Psoas muscle (tissue), 8 donors: ENCODE results near the gene EID1. TPM values are rescaled to one million over a fixed set of nuclear protein-coding genes. Genes with fewer than 3 reads are reported as not detected.
A peak's percentile ranks its signal among the peaks of the same experiment; 100 is the strongest.
"Not testable (repeated sequence)": the region's sequence is repeated elsewhere in the genome, so short reads cannot be mapped to it uniquely, and the experiment has no call there.

Experiments
- ATAC-seq, 4 donors: fragments of 200-7000 bp; cut with Tn5 transposase; one replicate each; pipeline ENCODE4 v1.9.1; 2020; ENCODE audit warnings: moderate library complexity in 3 of 4, mild to moderate bottlenecking in 2 of 4
- DNase-seq, 2 donors: peaks; one replicate each; pipeline ENCODE4 v3.0.0-alpha.2; 2020
- H3K27ac ChIP-seq: fragments of 200-600 bp; one replicate; pipeline ENCODE4 v1.8.0; 2022
- H3K27me3 ChIP-seq, 3 donors: fragments of 200-600 bp in 1 of 3; one replicate each; pipeline versions ENCODE4 v1.6.1 to v1.8.0; 2013 to 2022; ENCODE audit warnings: low read length in 2 of 3, mild to moderate bottlenecking in 2 of 3, moderate library complexity in 1 of 3; ENCODE audit not compliant: insufficient read depth in 3 of 3
- H3K36me3 ChIP-seq, 2 donors: fragments of 200-600 bp in 1 of 2; one replicate each; pipeline versions ENCODE4 v1.6.1 to v1.8.0; 2013 to 2022; ENCODE audit warnings: low read depth in 1 of 2, mild to moderate bottlenecking in 1 of 2, moderate library complexity in 1 of 2; ENCODE audit not compliant: insufficient read depth in 1 of 2
- H3K4me1 ChIP-seq: fragments of 200-600 bp; one replicate; pipeline ENCODE4 v1.8.0; 2022
- H3K4me3 ChIP-seq: fragments of 200-600 bp; one replicate; pipeline ENCODE4 v1.8.0; 2022; ENCODE audit warnings: mild to moderate bottlenecking
- H3K9me3 ChIP-seq: fragments of 200-600 bp; one replicate; pipeline ENCODE4 v1.8.0; 2022
- CTCF ChIP-seq: fragments of 200-600 bp; IDR thresholded peaks from one replicate; pipeline ENCODE4 v1.8.0; 2022; ENCODE audit warnings: antibody characterized with exemption
- WGBS, 3 donors: extraction: QIAGEN DNeasy Blood & Tissue Kit; methylation state at CpG; one replicate each; pipeline versions ENCODE4 v1.1.6 to v1.1.7; 2013; 5-methylcytosine and 5-hydroxymethylcytosine counted together
- intact Hi-C, 2 donors: fragments of 100-400 bp; cut with DNase I; formaldehyde crosslinking; loops; one replicate each; pipeline versions ENCODE4 v1.11.0 to v1.14.2; 2022
- polyA plus RNA-seq, 3 donors: library from polyadenylated mRNA; stranded (reverse); fragments of 200-250 nt; gene quantifications; one replicate each; pipeline ENCODE4 v1.2.3, GENCODE V29; 2013
- total RNA-seq, 4 donors: library from RNA; stranded (reverse); fragmentation: NEBNext Ultra II Directional in 2 of 4; extraction: Animal tissue kit (Norgen Biotek cat#: 25700) in 2 of 4; gene quantifications; one replicate each; pipeline versions ENCODE4 v1.2.1 to v1.2.4, GENCODE V29; 2021 to 2023
- donor health status: healthy with polysubstance abuse.
- donor health status: DM: no; HTN: no; CAD: no; lungs with moderate emphysema.
- donor health status: Bipolar disorder and iron deficiency.
- donor health status: healthy.
- donor health status: DM: yes; HTN: yes; CAD: no.
- donor health status: DM: no; HTN: no; CAD: no.
- donor health status: DM: no; HTN: no; CAD: no.
- donor health status: DM: yes; HTN: yes; CAD: no.

EID1 gene
- total and polyA plus RNA-seq, 7 donors, result 60.3 to 120 (median 93.7) TPM

DNA sequence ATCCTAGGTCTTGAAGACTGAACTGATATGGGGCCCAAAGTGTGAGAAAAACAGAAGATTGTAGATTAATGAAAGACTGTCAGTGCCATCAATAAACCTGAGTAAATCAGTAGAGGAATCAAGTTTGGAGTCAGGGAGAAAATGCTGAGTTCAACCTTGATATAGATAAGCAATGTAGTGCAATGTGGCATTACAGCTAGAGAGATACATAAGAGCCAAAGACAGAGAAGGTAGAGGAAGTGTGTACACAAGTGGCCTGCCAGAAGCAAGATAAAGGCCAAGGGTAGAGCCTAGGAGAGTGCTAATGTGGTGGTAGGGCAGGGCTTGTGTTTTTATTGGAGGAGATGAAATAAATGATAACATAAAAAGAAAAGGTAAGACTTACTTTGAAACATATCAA lies 26.0 kb upstream of the EID1 start:
- Histone ChIP-seq H3K9me3 (no peaks in the 10 kb centered on the region), H3K36me3 (no peaks in the 10 kb centered on the region), H3K27ac (no peak overlapping the region), H3K4me1 (no peaks in the 10 kb centered on the region), H3K27me3 (no peaks in the 10 kb centered on the region), H3K4me3 (no peak overlapping the region)
- ATAC-seq (no peak), DNase-seq (no peak)
- no peak for TF ChIP-seq CTCF
- intact Hi-C loops, result no loop called here

- H3K4me1 ChIP-seq, intact Hi-C loops, H3K27me3 ChIP-seq, ATAC-seq, DNase-seq, H3K27ac ChIP-seq, H3K4me3 ChIP-seq, H3K9me3 ChIP-seq, H3K36me3 ChIP-seq: not testable (repeated sequence)
- 96 to 100% (median 97%) methylated on average over 3 of the region's 3 CpGs for WGBS, 3 donors
Observed at GRCh38 chr15:48854434-48854833, 23.5 kb upstream of the EID1 start.

GRCh38 chr15:48855501-48856440 lies 22.2 kb upstream of the EID1 start:
- Histone ChIP-seq H3K9me3 (no peaks in the 10 kb centered on the region), H3K27ac (no peak overlapping the region), H3K27me3 (no peaks in the 10 kb centered on the region), H3K4me1 (no peaks in the 10 kb centered on the region), H3K36me3 (no peaks in the 10 kb centered on the region), H3K4me3 (no peak overlapping the region)
- 20 to 22% (median 20%) methylated on average over 6 of the region's 6 CpGs for WGBS, 3 donors
- peak; percentile 20 for TF ChIP-seq CTCF
- no peak for DNase-seq
- intact Hi-C loops, result no loop called here
- peak in 2 of 4 donors; percentile 36 to 51 for ATAC-seq

DNA sequence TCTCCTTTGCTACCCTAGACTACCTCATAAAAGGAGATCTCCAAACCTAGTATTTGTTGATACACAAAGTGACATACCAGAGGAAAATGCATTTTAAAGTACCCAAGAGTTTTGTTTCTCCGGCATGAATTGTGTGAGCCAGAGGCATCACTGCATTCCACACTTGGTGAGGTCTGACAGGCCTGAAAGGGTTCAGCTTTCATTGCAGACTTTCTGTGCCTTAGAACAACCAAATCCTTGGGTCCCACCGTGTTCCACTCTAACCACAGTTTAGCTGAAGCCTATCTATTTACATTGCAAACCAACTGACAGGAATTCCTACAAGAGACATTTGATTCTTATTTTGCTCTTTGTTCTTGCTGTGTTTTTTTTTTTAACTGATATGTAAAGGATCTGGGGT lies 21.0 kb upstream of the EID1 start:
- no peaks in the 10 kb centered on the region for H3K36me3 ChIP-seq
- DNase-seq, result no peak
- no peak overlapping the region for H3K27ac ChIP-seq
- intact Hi-C loops, result loop anchor here in 1 of 2 donors (1.0 kb wide), 1 partner anchor 281 kb away; no protein-coding TSS in a partner anchor
- no peaks in the 10 kb centered on the region for H3K27me3 ChIP-seq
- H3K9me3 ChIP-seq, result no peaks in the 10 kb centered on the region
- no peak for TF ChIP-seq CTCF
- no peaks in the 10 kb centered on the region for H3K4me1 ChIP-seq
- ATAC-seq, result no peak
- 46 to 66% (median 54%) methylated on average over 2 of the region's 2 CpGs for WGBS, 3 donors
- H3K4me3 ChIP-seq, result no peak overlapping the region

- Histone ChIP-seq H3K27ac (no peak overlapping the region), H3K4me3 (no peak overlapping the region), H3K4me1 (no peaks in the 10 kb centered on the region), H3K9me3 (no peaks in the 10 kb centered on the region), H3K36me3 (no peaks in the 10 kb centered on the region), H3K27me3 (no peaks in the 10 kb centered on the region)
- intact Hi-C loops, result no loop called here
- DNase-seq (no peak), ATAC-seq (no peak)
- 62 to 71% (median 64%) methylated on average over 2 of the region's 2 CpGs for WGBS, 3 donors
- no peak for TF ChIP-seq CTCF
Observed at GRCh38 chr15:48858401-48858800, 19.5 kb upstream of the EID1 start.
